ENCODE results near the gene TSKU.

The TSKU gene

GRCh38 chr11:76758311-76758710 lies 24.8 kb upstream of the TSKU start:
- Histone ChIP-seq H3K4me2 (ENCODE audit: insufficient read depth, low read length) (no peak overlapping the region), H3K79me2 (ENCODE audit: insufficient read depth, low read length) (no peaks in the 10 kb centered on the region), H3K4me3 (ENCODE audit: low read depth in 1 of 2, low read length in 2 of 2) (no peak overlapping the region), H3K27me3 (ENCODE audit: insufficient read depth, low read length, poor library complexity) (peaks cover 10% of the 10 kb centered on the region), H3K27ac (ENCODE audit: low read length) (no peak overlapping the region), H3K9me3 (ENCODE audit: insufficient read depth, low read length, severe bottlenecking) (no peaks in the 10 kb centered on the region), H2AFZ (ENCODE audit: low read depth, low read length) (no peak overlapping the region), H3K9ac (ENCODE audit: low read depth, low read length) (no peak overlapping the region), H3K4me1 (ENCODE audit: insufficient read depth, low read length) (no peaks in the 10 kb centered on the region), H3K36me3 (ENCODE audit: insufficient read depth, low read length) (no peaks in the 10 kb centered on the region), H4K20me1 (ENCODE audit: insufficient read depth, low read length) (no peaks in the 10 kb centered on the region)
- no peak for TF ChIP-seq EZH2 (IDR thresholded peaks at IDR 0.05; ENCODE audit: borderline replicate concordance, low read depth, low read length, severe bottlenecking)
- TF ChIP-seq, protein P1, sequence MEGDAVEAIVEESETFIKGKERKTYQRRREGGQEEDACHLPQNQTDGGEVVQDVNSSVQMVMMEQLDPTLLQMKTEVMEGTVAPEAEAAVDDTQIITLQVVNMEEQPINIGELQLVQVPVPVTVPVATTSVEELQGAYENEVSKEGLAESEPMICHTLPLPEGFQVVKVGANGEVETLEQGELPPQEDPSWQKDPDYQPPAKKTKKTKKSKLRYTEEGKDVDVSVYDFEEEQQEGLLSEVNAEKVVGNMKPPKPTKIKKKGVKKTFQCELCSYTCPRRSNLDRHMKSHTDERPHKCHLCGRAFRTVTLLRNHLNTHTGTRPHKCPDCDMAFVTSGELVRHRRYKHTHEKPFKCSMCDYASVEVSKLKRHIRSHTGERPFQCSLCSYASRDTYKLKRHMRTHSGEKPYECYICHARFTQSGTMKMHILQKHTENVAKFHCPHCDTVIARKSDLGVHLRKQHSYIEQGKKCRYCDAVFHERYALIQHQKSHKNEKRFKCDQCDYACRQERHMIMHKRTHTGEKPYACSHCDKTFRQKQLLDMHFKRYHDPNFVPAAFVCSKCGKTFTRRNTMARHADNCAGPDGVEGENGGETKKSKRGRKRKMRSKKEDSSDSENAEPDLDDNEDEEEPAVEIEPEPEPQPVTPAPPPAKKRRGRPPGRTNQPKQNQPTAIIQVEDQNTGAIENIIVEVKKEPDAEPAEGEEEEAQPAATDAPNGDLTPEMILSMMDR (IDR thresholded peaks at IDR 0.05; ENCODE audit: borderline replicate concordance, extremely low read depth, low read length, poor library complexity, severe bottlenecking) = no peak
- ATAC-seq (ENCODE audit: insufficient read depth, low read depth) (no peak), DNase-seq (no peak)

GRCh38 chr11:76759092-76759491 lies 24.1 kb upstream of the TSKU start:
- H3K27me3 ChIP-seq (ENCODE audit: insufficient read depth, low read length, poor library complexity) = peaks cover 10% of the 10 kb centered on the region
- H3K79me2 ChIP-seq (ENCODE audit: insufficient read depth, low read length) = no peaks in the 10 kb centered on the region
- H2AFZ ChIP-seq (ENCODE audit: low read depth, low read length) = no peak overlapping the region
- no peak overlapping the region for H3K9ac ChIP-seq (ENCODE audit: low read depth, low read length)
- ATAC-seq (ENCODE audit: insufficient read depth, low read depth) = no peak
- H3K4me2 ChIP-seq (ENCODE audit: insufficient read depth, low read length) = no peak overlapping the region
- no peak for DNase-seq
- H3K36me3 ChIP-seq (ENCODE audit: insufficient read depth, low read length) = no peaks in the 10 kb centered on the region
- H3K4me3 ChIP-seq (ENCODE audit: low read depth in 1 of 2, low read length in 2 of 2) = no peak overlapping the region
- no peaks in the 10 kb centered on the region for H3K4me1 ChIP-seq (ENCODE audit: insufficient read depth, low read length)
- H3K27ac ChIP-seq (ENCODE audit: low read length) = no peak overlapping the region
- TF ChIP-seq, protein P1 (IDR thresholded peaks at IDR 0.05; ENCODE audit: borderline replicate concordance, extremely low read depth, low read length, poor library complexity, severe bottlenecking) = no peak
- no peak for TF ChIP-seq EZH2 (IDR thresholded peaks at IDR 0.05; ENCODE audit: borderline replicate concordance, low read depth, low read length, severe bottlenecking)
- H4K20me1 ChIP-seq (ENCODE audit: insufficient read depth, low read length) = no peaks in the 10 kb centered on the region
- no peaks in the 10 kb centered on the region for H3K9me3 ChIP-seq (ENCODE audit: insufficient read depth, low read length, severe bottlenecking)

DNA sequence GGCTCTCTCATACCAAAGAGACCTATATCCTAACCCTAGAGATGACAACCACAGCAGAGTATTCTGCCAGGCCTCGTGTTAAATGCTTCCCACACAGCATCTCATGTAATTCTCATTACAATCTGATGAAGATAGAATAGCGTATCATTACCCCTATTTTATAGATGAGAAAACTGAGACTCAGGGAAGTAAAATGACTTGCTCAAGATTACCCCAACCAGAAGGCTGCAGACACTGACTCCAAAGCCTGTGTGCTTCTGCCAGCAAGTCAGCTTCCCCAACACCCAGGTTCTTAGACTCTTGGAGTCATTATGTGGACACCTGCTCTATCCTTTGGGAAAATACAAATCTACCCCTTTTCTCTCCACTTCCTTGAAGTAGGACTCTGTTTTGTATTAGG lies 23.6 kb upstream of the TSKU start:
- no peaks in the 10 kb centered on the region for H3K9me3 ChIP-seq (ENCODE audit: insufficient read depth, low read length, severe bottlenecking)
- no peak overlapping the region for H3K27ac ChIP-seq (ENCODE audit: low read length)
- H3K4me2 ChIP-seq (ENCODE audit: insufficient read depth, low read length) = no peak overlapping the region
- H3K9ac ChIP-seq (ENCODE audit: low read depth, low read length) = no peak overlapping the region
- DNase-seq (no peak), ATAC-seq (ENCODE audit: insufficient read depth, low read depth) (no peak)
- no peaks in the 10 kb centered on the region for H3K4me1 ChIP-seq (ENCODE audit: insufficient read depth, low read length)
- no peaks in the 10 kb centered on the region for H3K36me3 ChIP-seq (ENCODE audit: insufficient read depth, low read length)
- no peaks in the 10 kb centered on the region for H3K79me2 ChIP-seq (ENCODE audit: insufficient read depth, low read length)
- no peak overlapping the region for H3K4me3 ChIP-seq (ENCODE audit: low read depth in 1 of 2, low read length in 2 of 2)
- no peak overlapping the region for H2AFZ ChIP-seq (ENCODE audit: low read depth, low read length)
- H4K20me1 ChIP-seq (ENCODE audit: insufficient read depth, low read length) = no peaks in the 10 kb centered on the region
- peaks cover 10% of the 10 kb centered on the region for H3K27me3 ChIP-seq (ENCODE audit: insufficient read depth, low read length, poor library complexity)
- TF ChIP-seq EZH2 (IDR thresholded peaks at IDR 0.05; ENCODE audit: borderline replicate concordance, low read depth, low read length, severe bottlenecking) = no peak
- TF ChIP-seq, protein P1 (IDR thresholded peaks at IDR 0.05; ENCODE audit: borderline replicate concordance, extremely low read depth, low read length, poor library complexity, severe bottlenecking) = no peak

DNA sequence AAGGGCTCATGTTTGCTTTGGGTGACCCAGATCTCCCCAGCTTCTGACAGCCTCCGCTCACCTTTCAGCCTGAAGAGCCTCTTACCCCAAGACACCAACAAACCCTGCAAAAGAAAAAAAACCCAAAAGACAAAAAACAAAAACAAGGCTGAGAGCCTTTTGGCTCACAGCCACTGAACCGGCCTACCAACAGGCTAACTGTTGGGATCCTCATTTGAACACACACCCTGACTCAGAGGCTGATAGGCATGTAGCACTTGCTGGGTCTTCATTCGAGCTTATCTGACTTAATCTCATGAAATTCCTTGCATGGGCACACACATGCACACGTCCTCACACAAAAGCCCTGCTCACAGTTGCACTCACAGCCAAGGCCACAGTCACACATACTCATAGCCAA lies 22.9 kb upstream of the TSKU start:
- TF ChIP-seq EZH2 (IDR thresholded peaks at IDR 0.05; ENCODE audit: borderline replicate concordance, low read depth, low read length, severe bottlenecking) = no peak
- TF ChIP-seq, protein P1 (IDR thresholded peaks at IDR 0.05; ENCODE audit: borderline replicate concordance, extremely low read depth, low read length, poor library complexity, severe bottlenecking) = no peak
- Histone ChIP-seq H3K9ac (ENCODE audit: low read depth, low read length) (no peak overlapping the region), H4K20me1 (ENCODE audit: insufficient read depth, low read length) (no peaks in the 10 kb centered on the region), H3K27me3 (ENCODE audit: insufficient read depth, low read length, poor library complexity) (peaks cover 13% of the 10 kb centered on the region), H3K79me2 (ENCODE audit: insufficient read depth, low read length) (no peaks in the 10 kb centered on the region), H3K4me2 (ENCODE audit: insufficient read depth, low read length) (no peak overlapping the region), H3K4me1 (ENCODE audit: insufficient read depth, low read length) (no peaks in the 10 kb centered on the region), H3K4me3 (ENCODE audit: low read depth in 1 of 2, low read length in 2 of 2) (no peak overlapping the region), H3K36me3 (ENCODE audit: insufficient read depth, low read length) (no peaks in the 10 kb centered on the region), H2AFZ (ENCODE audit: low read depth, low read length) (no peak overlapping the region), H3K27ac (ENCODE audit: low read length) (no peak overlapping the region), H3K9me3 (ENCODE audit: insufficient read depth, low read length, severe bottlenecking) (no peaks in the 10 kb centered on the region)
- no peak for DNase-seq
- no peak for ATAC-seq (ENCODE audit: insufficient read depth, low read depth)
